Osteoblast (primary cell): ENCODE data around the gene SMOC1. TPM values are rescaled to one million over a fixed set of nuclear protein-coding genes. Genes with fewer than 3 reads are reported as not detected.

Experiments
- DNase-seq: peaks from one replicate; pipeline ENCODE4 v3.0.0; 2011; ENCODE audit warnings: low spot score, mixed read lengths; ENCODE audit not compliant: insufficient read length; ENCODE audit errors: missing footprints
- H2AFZ ChIP-seq: 2 replicates; pipeline ENCODE4 v1.6.0; 2011; ENCODE audit warnings: mild to moderate bottlenecking, low read length
- H3K27ac ChIP-seq: 2 replicates; pipeline ENCODE4 v1.5.1; 2011; ENCODE audit warnings: mild to moderate bottlenecking, low read depth, low read length, moderate library complexity
- H3K27me3 ChIP-seq: 2 replicates; pipeline ENCODE4 v1.6.0; 2012; ENCODE audit warnings: mild to moderate bottlenecking, control low read depth, inconsistent platforms, low read length, moderate library complexity; ENCODE audit not compliant: insufficient read depth
- H3K36me3 ChIP-seq: 2 replicates; pipeline ENCODE4 v1.5.1; 2011; ENCODE audit warnings: mild to moderate bottlenecking, low read length, control low read depth, moderate library complexity; ENCODE audit not compliant: insufficient read depth
- H3K4me1 ChIP-seq: 2 replicates; pipeline ENCODE4 v1.5.1; 2011; ENCODE audit warnings: mild to moderate bottlenecking, low read length, control low read depth, moderate library complexity; ENCODE audit not compliant: insufficient read depth
- H3K4me2 ChIP-seq: 2 replicates; pipeline ENCODE4 v1.6.0; 2011; ENCODE audit warnings: mild to moderate bottlenecking, low read length; ENCODE audit not compliant: insufficient read depth
- H3K4me3 ChIP-seq: fragments of 200-600 bp; sonication (generic); 3 replicates; pipeline ENCODE4 v1.5.1; 2012; ENCODE audit warnings: mild to moderate bottlenecking, low read length, inconsistent platforms; ENCODE audit not compliant: insufficient read depth
- H3K79me2 ChIP-seq: 2 replicates; pipeline ENCODE4 v1.6.0; 2012; ENCODE audit warnings: mild to moderate bottlenecking, low read length, control low read depth, inconsistent platforms; ENCODE audit not compliant: insufficient read depth
- H3K9me3 ChIP-seq: 2 replicates; pipeline ENCODE4 v1.5.1; 2011; ENCODE audit warnings: low read depth, low read length, control low read depth
- H4K20me1 ChIP-seq: 2 replicates; pipeline ENCODE4 v1.6.0; 2012; ENCODE audit warnings: mild to moderate bottlenecking, low read length, control low read depth; ENCODE audit not compliant: insufficient read depth
- total RNA-seq: library from RNA; depleted of rRNA; stranded (reverse); fragments of >200 nt; gene quantifications from 2 replicates; pipeline ENCODE4 v1.2.3, GENCODE V29; 2012
- TF ChIP-seq, protein P1 (sequence below): IDR thresholded peaks from 2 replicates; pipeline ENCODE4 v1.5.1; 2011; ENCODE audit warnings: mild to moderate bottlenecking, low read depth, low read length, moderate library complexity; ENCODE audit errors: extremely low read depth

Gene SMOC1
- total RNA-seq, 1 donor = 25.7 TPM

DNA sequence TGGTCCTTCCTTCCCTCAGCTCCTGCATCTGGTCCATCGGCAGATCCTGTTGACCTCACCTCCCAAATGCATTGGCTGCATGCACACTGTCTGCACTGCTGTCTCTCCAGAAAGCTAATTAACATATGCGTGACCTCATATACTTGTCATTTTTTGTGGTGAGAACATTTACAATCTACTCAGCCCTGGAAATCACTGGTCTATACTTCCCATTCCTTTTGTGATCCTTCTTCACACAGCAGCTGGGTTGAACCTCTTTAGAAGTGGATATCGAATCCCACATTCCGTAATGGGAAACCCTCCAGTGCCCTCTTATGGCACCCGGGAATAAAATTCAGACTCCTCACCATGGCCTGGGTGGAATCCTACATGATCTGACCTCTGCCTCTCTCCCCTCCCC is 45.0 kb downstream of the SMOC1 start:
- TF ChIP-seq, protein P1, sequence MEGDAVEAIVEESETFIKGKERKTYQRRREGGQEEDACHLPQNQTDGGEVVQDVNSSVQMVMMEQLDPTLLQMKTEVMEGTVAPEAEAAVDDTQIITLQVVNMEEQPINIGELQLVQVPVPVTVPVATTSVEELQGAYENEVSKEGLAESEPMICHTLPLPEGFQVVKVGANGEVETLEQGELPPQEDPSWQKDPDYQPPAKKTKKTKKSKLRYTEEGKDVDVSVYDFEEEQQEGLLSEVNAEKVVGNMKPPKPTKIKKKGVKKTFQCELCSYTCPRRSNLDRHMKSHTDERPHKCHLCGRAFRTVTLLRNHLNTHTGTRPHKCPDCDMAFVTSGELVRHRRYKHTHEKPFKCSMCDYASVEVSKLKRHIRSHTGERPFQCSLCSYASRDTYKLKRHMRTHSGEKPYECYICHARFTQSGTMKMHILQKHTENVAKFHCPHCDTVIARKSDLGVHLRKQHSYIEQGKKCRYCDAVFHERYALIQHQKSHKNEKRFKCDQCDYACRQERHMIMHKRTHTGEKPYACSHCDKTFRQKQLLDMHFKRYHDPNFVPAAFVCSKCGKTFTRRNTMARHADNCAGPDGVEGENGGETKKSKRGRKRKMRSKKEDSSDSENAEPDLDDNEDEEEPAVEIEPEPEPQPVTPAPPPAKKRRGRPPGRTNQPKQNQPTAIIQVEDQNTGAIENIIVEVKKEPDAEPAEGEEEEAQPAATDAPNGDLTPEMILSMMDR = no peak

DNA sequence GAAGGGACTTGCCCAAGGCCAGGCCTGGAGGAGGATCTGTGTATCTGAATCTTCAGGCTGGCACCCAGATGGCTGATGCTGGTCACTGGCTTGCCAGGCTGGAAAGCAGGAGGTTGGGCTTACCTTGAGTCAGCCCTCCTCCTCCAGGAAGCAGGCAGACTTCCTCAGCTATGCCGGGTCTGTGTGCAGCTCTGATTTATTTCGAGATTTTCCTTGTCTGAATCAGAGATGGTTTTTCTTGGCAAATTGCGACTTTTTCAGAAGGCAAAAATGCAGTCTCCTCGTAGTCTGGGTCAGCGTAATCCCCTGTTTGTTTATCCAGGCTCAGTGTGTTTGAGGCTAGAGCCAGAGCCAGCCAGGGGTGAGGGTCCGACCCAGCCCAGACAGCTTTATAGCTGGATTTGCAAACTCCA is 48.9 kb downstream of the SMOC1 start:
- Histone ChIP-seq H3K9me3 (no peaks in the 10 kb centered on the region), H3K36me3 (no peaks in the 10 kb centered on the region), H2AFZ (peak overlapping the region; percentile 36), H3K79me2 (no peaks in the 10 kb centered on the region), H3K4me2 (peak overlapping the region; percentile 49), H3K4me1 (peaks cover 14% of the 10 kb centered on the region), H3K27me3 (no peaks in the 10 kb centered on the region), H4K20me1 (no peaks in the 10 kb centered on the region), H3K27ac (peak overlapping the region; percentile 55), H3K4me3 (no peak overlapping the region)
- DNase-seq = peak; percentile 89
- TF ChIP-seq, protein P1 = no peak

More for the DNA sequence above, 45.0 kb downstream of the SMOC1 start:
- H3K4me3 ChIP-seq = no peak overlapping the region
- no peak overlapping the region for H3K4me2 ChIP-seq
- H2AFZ ChIP-seq = no peak overlapping the region
- no peaks in the 10 kb centered on the region for H3K9me3 ChIP-seq
- no peak overlapping the region for H3K27ac ChIP-seq
- DNase-seq = no peak
- no peaks in the 10 kb centered on the region for H3K36me3 ChIP-seq
- no peaks in the 10 kb centered on the region for H3K27me3 ChIP-seq
- peaks cover 32% of the 10 kb centered on the region for H3K4me1 ChIP-seq
- no peaks in the 10 kb centered on the region for H3K79me2 ChIP-seq
- H4K20me1 ChIP-seq = no peaks in the 10 kb centered on the region

DNA sequence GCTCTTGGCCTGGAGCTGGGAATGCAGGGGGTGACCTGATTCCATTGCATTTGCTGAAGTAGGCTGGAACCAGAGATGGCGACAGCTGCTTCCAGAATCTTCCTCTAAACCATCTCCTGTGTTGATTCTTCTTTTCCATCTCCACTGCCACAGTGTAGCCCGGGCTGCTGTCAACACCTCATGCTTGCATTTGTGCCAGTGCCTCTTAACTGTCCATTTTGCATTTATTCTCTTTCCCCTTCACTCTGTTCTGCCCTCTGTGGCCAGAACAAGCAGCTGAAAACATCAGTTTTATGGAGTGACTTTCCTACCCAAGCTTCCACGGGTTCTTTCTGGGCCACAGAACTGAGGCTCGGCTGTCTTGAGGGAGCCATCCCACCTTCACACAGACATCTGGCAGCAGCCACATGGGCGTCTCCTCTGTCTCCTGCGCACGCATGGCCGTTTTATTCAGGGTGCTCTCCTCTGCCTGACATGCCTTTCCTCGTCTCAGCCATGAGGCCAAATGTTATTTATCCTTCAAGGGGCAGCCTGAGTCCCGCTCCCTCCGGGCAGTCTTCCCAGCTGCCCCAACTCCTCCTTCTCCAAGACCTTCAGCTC is 51.7 kb downstream of the SMOC1 start:
- TF ChIP-seq, protein P1 = no peak
- Histone ChIP-seq H3K4me3 (no peak overlapping the region), H3K27ac (no peak overlapping the region), H2AFZ (no peak overlapping the region), H3K27me3 (no peaks in the 10 kb centered on the region), H3K79me2 (no peaks in the 10 kb centered on the region), H3K9me3 (no peaks in the 10 kb centered on the region), H4K20me1 (no peaks in the 10 kb centered on the region), H3K4me2 (no peak overlapping the region), H3K36me3 (no peaks in the 10 kb centered on the region), H3K4me1 (peaks cover 11% of the 10 kb centered on the region)
- no peak for DNase-seq

DNA sequence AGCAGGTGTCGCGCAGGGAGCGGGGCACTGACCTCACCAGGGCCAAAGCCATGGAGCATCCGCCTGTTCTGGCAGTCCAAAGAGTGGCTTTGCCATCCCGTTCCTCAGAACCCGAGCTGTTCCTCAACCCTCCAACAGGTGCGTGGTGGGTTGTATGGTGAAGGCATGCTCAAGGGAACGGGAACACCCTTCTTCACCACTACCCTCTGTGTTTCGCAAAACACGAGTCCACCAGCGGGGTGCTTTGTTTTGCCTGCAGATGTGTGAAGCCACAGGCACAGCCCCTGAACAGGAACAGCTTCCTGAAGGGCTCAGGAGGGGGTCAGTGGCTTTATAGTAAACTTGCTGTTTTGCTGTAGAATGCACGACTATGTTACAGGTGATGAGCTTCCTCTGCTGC is 52.7 kb downstream of the SMOC1 start:
- Histone ChIP-seq H3K4me2 (no peak overlapping the region), H3K9me3 (no peaks in the 10 kb centered on the region), H3K36me3 (no peaks in the 10 kb centered on the region), H3K4me3 (no peak overlapping the region), H3K79me2 (no peaks in the 10 kb centered on the region), H3K27me3 (peaks cover under 1% of the 10 kb centered on the region), H2AFZ (no peak overlapping the region), H3K4me1 (peaks cover 11% of the 10 kb centered on the region), H4K20me1 (no peaks in the 10 kb centered on the region), H3K27ac (no peak overlapping the region)
- TF ChIP-seq, protein P1 = no peak
- DNase-seq = no peak
